PFSK-1 (cell line): ENCODE results near the gene ADAMTSL1.

Source experiments
- FOXP2 ChIP-seq: optimal IDR thresholded peaks from 2 replicates; pipeline ENCODE3; 2011; ENCODE audit warnings: borderline replicate concordance, control low read depth, inconsistent platforms; ENCODE audit not compliant: insufficient read depth; ENCODE audit errors: extremely low read length, extremely low read depth
- POLR2AphosphoS5 ChIP-seq: IDR thresholded peaks from 2 replicates; pipeline ENCODE4 v1.6.1; 2012; ENCODE audit warnings: low read depth, mild to moderate bottlenecking, control low read depth, low read length, moderate library complexity
- TAF1 ChIP-seq: IDR thresholded peaks from 2 replicates; pipeline ENCODE4 v1.6.1; 2012; ENCODE audit warnings: low read length, control low read depth, borderline replicate concordance; ENCODE audit not compliant: insufficient read depth
- TF ChIP-seq, protein P1 (sequence below), 2 experiments: IDR thresholded peaks; 2 replicates each; pipeline versions ENCODE4 v1.6.1 to v1.8.0; 2011 to 2012; ENCODE audit warnings: low read depth in 2 of 2, low read length in 2 of 2, control low read depth in 1 of 2, inconsistent platforms in 1 of 2, mild to moderate bottlenecking in 1 of 2, moderate library complexity in 1 of 2; ENCODE audit not compliant: insufficient read depth in 1 of 2

DNA sequence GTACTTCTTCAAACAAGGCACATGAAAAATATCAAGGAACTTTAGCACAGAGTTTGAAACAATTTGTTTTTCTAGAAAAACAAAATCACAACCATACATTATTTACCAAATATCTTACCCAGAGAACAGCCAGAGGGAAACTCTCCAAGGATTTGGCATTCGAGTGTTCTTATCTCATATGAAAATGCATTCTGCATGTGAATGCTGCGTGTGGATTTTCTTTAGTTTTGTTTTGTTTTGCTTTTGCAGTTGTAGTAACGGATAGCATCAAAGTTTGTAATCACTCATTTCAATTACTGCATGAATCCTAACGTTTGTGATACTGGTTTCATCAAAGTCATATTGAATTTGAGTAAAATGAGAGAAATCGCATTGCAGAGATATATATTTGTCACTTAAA is 28.0 kb downstream of the ADAMTSL1 start:
- TF ChIP-seq TAF1 = no peak
- TF ChIP-seq, protein P1, sequence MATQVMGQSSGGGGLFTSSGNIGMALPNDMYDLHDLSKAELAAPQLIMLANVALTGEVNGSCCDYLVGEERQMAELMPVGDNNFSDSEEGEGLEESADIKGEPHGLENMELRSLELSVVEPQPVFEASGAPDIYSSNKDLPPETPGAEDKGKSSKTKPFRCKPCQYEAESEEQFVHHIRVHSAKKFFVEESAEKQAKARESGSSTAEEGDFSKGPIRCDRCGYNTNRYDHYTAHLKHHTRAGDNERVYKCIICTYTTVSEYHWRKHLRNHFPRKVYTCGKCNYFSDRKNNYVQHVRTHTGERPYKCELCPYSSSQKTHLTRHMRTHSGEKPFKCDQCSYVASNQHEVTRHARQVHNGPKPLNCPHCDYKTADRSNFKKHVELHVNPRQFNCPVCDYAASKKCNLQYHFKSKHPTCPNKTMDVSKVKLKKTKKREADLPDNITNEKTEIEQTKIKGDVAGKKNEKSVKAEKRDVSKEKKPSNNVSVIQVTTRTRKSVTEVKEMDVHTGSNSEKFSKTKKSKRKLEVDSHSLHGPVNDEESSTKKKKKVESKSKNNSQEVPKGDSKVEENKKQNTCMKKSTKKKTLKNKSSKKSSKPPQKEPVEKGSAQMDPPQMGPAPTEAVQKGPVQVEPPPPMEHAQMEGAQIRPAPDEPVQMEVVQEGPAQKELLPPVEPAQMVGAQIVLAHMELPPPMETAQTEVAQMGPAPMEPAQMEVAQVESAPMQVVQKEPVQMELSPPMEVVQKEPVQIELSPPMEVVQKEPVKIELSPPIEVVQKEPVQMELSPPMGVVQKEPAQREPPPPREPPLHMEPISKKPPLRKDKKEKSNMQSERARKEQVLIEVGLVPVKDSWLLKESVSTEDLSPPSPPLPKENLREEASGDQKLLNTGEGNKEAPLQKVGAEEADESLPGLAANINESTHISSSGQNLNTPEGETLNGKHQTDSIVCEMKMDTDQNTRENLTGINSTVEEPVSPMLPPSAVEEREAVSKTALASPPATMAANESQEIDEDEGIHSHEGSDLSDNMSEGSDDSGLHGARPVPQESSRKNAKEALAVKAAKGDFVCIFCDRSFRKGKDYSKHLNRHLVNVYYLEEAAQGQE (IDR thresholded peaks at IDR 0.05; ENCODE audit: insufficient read depth in 1 of 2, low read depth in 2 of 2, low read length in 2 of 2) = no peak
- no peak for TF ChIP-seq POLR2AphosphoS5
- TF ChIP-seq FOXP2 = no peak
